Testis (tissue), 3 donors: Measurements from ENCODE around the gene MYEOV. TPM values are rescaled to one million over a fixed set of nuclear protein-coding genes. Genes with fewer than 3 reads are reported as not detected.

ENCODE experiments used
- DNase-seq: peaks from one replicate; pipeline ENCODE4 v3.0.0-alpha.2; 2019
- H3K27ac ChIP-seq, 2 donors: fragments of 200-600 bp; sonication (generic); one replicate each; pipeline ENCODE4 v1.5.1; 2019
- H3K27me3 ChIP-seq: fragments of 200-600 bp; sonication (generic); one replicate; pipeline ENCODE4 v1.5.1; 2019
- H3K36me3 ChIP-seq: fragments of 200-600 bp; sonication (generic); one replicate; pipeline ENCODE4 v1.5.1; 2017; ENCODE audit warnings: low read depth; ENCODE audit errors: missing control alignments
- H3K4me1 ChIP-seq: fragments of 200-600 bp; sonication (generic); one replicate; pipeline ENCODE4 v1.5.1; 2019
- H3K4me3 ChIP-seq, 2 donors: fragments of 200-600 bp; sonication (generic); one replicate each; pipeline ENCODE4 v1.5.1; 2017 to 2019
- H3K9me3 ChIP-seq: fragments of 200-600 bp; sonication (generic); one replicate; pipeline ENCODE4 v1.5.1; 2017
- POLR2A ChIP-seq: fragments of 450-650 bp; IDR thresholded peaks from one replicate; pipeline ENCODE4 v1.6.1; 2017; ENCODE audit warnings: antibody characterized with exemption, mild to moderate bottlenecking, moderate library complexity
- WGBS, 2 donors: methylation state at CpG; one replicate each; pipeline ENCODE4 v1.1.5; 2018; 5-methylcytosine and 5-hydroxymethylcytosine counted together
- intact Hi-C: fragments of 100-400 bp; cut with DNase I; formaldehyde crosslinking; loops from one replicate; pipeline ENCODE4 v1.15.1; 2023; ENCODE audit warnings: low total_unique reads
- polyA plus RNA-seq: library from polyadenylated mRNA; stranded (reverse); fragments of 350-450 nt; fragmentation: Illumina TruSeq; extraction: RNeasy Lipid Tissue Mini Kit (QIAGEN cat#74804); gene quantifications from one replicate; pipeline ENCODE4 v1.2.3, GENCODE V29; 2014; ENCODE audit warnings: low read depth, low replicate concordance; ENCODE audit not compliant: insufficient read depth
- total RNA-seq, 2 donors: library from RNA; depleted of rRNA; stranded (reverse); fragments of >200 nt; gene quantifications; one replicate each; pipeline ENCODE4 v1.2.3, GENCODE V29; 2016
- TF ChIP-seq, protein P1 (sequence below), 3 experiments: fragments of 450-650 bp in 2 of 3; fragments of 200-600 bp in 1 of 3; sonication (generic) in 1 of 3; IDR thresholded peaks; one replicate each; pipeline ENCODE4 v1.5.1; 2016 to 2019; ENCODE audit warnings: antibody characterized with exemption in 3 of 3, mild to moderate bottlenecking in 2 of 3, moderate library complexity in 1 of 3

Gene MYEOV
- total and polyA plus RNA-seq, 3 donors from 2014 or later: 0.43 to 1.1 (median 1.1) TPM

DNA sequence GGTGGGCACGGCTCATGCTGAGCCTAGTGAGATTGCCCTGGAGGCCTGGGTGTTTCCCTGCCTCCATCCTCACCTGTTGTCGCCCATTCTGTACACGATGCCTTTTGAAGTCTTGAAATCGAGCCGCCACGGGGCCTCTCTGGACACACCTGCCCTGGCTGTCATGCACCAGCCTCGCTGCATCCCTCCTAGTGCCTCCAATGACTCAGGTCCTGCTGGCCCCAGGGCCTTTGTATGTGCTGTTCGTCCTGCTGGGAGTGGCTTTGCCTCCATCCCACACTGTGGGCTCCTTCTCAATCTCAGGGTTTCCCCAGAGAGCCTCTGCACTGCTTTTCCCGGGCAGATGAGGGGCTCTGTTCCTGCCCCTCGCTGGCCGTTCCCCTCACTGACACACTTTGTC is 8.9 kb upstream of the MYEOV start:
- Histone ChIP-seq H3K27ac (no peak overlapping the region), H3K27me3 (no peaks in the 10 kb centered on the region), H3K4me1 (peaks cover 3% of the 10 kb centered on the region), H3K4me3 (no peak overlapping the region), H3K9me3 (no peaks in the 10 kb centered on the region), H3K36me3 (no peaks in the 10 kb centered on the region)
- WGBS, 2 donors: 91 to 94% methylated on average over 11 of the region's 11 CpGs
- DNase-seq: no peak
- TF ChIP-seq, protein P1, sequence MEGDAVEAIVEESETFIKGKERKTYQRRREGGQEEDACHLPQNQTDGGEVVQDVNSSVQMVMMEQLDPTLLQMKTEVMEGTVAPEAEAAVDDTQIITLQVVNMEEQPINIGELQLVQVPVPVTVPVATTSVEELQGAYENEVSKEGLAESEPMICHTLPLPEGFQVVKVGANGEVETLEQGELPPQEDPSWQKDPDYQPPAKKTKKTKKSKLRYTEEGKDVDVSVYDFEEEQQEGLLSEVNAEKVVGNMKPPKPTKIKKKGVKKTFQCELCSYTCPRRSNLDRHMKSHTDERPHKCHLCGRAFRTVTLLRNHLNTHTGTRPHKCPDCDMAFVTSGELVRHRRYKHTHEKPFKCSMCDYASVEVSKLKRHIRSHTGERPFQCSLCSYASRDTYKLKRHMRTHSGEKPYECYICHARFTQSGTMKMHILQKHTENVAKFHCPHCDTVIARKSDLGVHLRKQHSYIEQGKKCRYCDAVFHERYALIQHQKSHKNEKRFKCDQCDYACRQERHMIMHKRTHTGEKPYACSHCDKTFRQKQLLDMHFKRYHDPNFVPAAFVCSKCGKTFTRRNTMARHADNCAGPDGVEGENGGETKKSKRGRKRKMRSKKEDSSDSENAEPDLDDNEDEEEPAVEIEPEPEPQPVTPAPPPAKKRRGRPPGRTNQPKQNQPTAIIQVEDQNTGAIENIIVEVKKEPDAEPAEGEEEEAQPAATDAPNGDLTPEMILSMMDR (IDR thresholded peaks at IDR 0.05): no peak
- TF ChIP-seq POLR2A: no peak
- intact Hi-C loops: no loop called here

DNA sequence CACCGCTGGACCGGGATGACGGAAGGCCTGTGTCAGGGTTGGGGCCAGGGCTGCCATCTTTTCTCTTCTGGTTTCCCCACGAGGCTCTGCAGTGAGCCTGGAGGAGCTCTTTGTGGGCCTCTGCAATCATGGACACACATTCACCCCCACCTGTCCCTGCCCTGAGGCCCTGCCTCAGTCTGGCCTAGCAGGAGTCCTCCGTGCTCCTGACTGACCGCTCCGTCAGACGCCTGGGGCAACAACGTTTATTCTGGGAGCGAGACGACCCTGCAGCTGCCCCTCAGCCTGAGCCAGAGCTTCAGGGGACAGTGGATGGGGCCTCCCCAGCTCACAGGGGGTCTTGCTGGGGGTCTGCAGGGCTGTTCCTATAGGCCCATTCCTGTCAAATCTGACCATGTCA is 8.2 kb upstream of the MYEOV start:
- no peaks in the 10 kb centered on the region for H3K9me3 ChIP-seq
- WGBS, 2 donors: 87 to 91% methylated on average over 4 to 11 of the region's 11 CpGs
- no peaks in the 10 kb centered on the region for H3K36me3 ChIP-seq
- no peaks in the 10 kb centered on the region for H3K27me3 ChIP-seq
- intact Hi-C loops: no loop called here
- no peak overlapping the region for H3K27ac ChIP-seq
- TF ChIP-seq, protein P1 (IDR thresholded peaks at IDR 0.05): no peak
- TF ChIP-seq POLR2A: no peak
- H3K4me1 ChIP-seq: peaks cover 3% of the 10 kb centered on the region
- DNase-seq: no peak
- no peak overlapping the region for H3K4me3 ChIP-seq

DNA sequence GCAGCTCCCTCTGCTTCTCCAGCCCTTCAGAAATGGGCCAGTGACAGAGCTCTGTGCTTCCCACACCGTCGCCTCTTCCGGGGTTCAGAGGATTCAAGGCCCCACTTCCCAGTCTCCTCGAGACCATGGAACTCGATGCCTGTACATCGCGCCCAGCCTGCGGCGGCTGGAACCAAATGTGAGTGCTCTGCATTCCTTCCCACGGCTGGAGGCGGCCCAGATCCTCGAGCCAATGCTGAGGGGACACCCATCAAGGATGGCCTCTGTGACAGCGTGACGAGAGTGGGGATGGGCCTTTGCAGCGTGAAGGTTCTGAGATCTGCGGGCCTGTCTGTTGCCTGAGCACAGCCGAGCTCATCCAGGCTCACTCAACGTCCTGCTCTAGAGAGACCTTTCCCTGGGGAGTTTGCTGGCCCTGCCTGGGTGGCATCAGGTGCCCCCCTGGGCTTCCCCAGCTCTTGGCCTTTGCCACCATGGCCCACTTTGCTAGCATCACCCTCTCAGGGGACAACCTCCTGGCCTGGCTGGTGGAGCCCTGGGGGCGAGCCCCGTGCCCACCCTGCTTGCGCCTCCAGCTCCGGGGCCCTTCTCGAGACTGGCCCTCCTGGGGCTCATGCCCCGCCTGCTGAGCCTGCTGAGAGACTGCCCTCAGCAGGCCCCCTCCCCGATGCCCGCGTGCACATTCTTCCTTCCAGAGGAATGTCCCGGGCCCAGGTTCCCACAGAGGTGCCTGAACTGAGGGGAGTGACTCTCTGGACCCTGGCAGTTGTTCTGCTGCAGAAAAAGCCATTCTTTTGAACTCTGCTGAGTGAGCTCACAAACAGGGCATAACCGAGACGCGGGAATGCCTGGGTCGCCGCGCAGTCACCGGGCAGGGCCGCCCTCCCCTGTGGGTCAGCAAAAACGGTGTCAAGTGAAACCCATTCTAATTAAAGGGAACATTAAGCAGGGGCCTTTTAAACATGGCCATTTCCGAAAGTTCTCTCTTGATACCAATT is 7.3 kb upstream of the MYEOV start:
- no peaks in the 10 kb centered on the region for H3K36me3 ChIP-seq
- intact Hi-C loops: no loop called here
- no peaks in the 10 kb centered on the region for H3K27me3 ChIP-seq
- WGBS, 2 donors: 81 to 86% methylated on average over 35 to 38 of the region's 38 CpGs
- TF ChIP-seq, protein P1 (IDR thresholded peaks at IDR 0.05): no peak
- TF ChIP-seq POLR2A: no peak
- H3K9me3 ChIP-seq: no peaks in the 10 kb centered on the region
- H3K27ac ChIP-seq: no peak overlapping the region
- DNase-seq: no peak
- H3K4me3 ChIP-seq: no peak overlapping the region
- no peaks in the 10 kb centered on the region for H3K4me1 ChIP-seq

DNA sequence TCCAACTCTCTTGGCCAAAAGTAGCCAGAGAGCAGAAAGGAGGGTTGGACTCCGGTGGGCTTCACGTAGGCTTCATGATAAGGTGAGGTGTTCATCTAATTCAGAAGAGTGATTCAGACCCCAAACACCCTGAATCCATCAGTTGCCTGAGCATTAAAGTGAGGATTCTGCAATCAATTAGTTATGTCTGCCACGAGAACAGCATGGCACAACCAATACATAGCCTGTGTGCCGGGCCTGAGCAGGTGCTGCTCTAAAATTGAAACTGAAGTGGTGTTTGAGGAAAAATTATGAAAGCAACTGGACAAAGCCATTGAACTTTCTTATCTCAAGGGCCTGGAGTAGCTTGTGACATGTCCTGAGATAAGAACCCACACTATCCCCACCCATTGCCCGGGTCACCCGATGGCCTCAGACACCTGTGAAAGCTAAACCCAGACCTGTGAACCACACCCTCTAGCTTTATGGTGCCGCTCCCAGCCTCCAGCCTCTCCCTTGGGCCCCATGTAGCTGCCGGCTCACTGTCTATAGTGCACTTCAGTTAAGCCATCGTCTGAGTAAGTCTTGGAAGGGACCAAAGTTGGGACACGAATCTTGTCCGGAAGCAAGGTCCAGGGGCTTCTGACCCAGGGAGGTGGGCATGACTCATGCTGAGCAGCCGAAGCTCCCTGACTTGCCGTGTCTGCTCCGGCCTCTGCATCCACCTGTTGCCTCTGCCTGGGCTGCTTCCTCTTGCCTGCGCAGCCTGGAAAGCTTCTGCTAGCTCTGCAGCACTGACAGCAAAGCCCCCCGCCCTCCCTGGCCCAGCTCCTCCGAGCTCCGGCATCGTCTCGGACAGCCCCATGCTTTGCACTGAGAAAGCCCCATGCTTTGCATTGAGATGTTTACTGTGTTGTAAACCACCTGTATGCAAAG is 5.7 kb upstream of the MYEOV start:
- Histone ChIP-seq H3K36me3 (no peaks in the 10 kb centered on the region), H3K9me3 (no peaks in the 10 kb centered on the region), H3K4me1 (no peaks in the 10 kb centered on the region), H3K27me3 (no peaks in the 10 kb centered on the region), H3K4me3 (no peak overlapping the region), H3K27ac (no peak overlapping the region)
- intact Hi-C loops: no loop called here
- no peak for DNase-seq
- no peak for TF ChIP-seq POLR2A
- TF ChIP-seq, protein P1 (IDR thresholded peaks at IDR 0.05): no peak
- WGBS, 2 donors: 80 to 93% methylated on average over 20 of the region's 20 CpGs
